Measurements from ENCODE around the gene UCP3.

GRCh38 chr11:74017631-74018030 is 8.7 kb upstream of the UCP3 start:
- TF ChIP-seq, protein P1, sequence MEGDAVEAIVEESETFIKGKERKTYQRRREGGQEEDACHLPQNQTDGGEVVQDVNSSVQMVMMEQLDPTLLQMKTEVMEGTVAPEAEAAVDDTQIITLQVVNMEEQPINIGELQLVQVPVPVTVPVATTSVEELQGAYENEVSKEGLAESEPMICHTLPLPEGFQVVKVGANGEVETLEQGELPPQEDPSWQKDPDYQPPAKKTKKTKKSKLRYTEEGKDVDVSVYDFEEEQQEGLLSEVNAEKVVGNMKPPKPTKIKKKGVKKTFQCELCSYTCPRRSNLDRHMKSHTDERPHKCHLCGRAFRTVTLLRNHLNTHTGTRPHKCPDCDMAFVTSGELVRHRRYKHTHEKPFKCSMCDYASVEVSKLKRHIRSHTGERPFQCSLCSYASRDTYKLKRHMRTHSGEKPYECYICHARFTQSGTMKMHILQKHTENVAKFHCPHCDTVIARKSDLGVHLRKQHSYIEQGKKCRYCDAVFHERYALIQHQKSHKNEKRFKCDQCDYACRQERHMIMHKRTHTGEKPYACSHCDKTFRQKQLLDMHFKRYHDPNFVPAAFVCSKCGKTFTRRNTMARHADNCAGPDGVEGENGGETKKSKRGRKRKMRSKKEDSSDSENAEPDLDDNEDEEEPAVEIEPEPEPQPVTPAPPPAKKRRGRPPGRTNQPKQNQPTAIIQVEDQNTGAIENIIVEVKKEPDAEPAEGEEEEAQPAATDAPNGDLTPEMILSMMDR (IDR thresholded peaks at IDR 0.05): no peak
- no peak for TF ChIP-seq EP300 (IDR thresholded peaks at IDR 0.05)
